H9 (cell line): ENCODE results near the gene MST1. TPM values are rescaled to one million over a fixed set of nuclear protein-coding genes. Genes with fewer than 3 reads are reported as not detected.

Experiments
- DNase-seq: peaks from one replicate; pipeline ENCODE4 v3.0.0-alpha.2; 2017
- H2AFZ ChIP-seq: one replicate; pipeline ENCODE4 v1.6.1; 2013; ENCODE audit warnings: mild to moderate bottlenecking, low read length, control low read depth, moderate library complexity
- H2AK5ac ChIP-seq: 2 replicates; pipeline ENCODE4 v1.6.1; 2013; ENCODE audit warnings: low read length, control low read depth, mixed read lengths; ENCODE audit not compliant: insufficient read length
- H2BK120ac ChIP-seq: one replicate; pipeline ENCODE4 v1.6.1; 2013; ENCODE audit warnings: low read depth, mild to moderate bottlenecking, low read length, control low read depth, inconsistent platforms; ENCODE audit not compliant: poor library complexity, severe bottlenecking
- H2BK12ac ChIP-seq: 2 replicates; pipeline ENCODE4 v1.6.1; 2013; ENCODE audit warnings: low read length, control low read depth, mixed read lengths, low read depth; ENCODE audit not compliant: insufficient read length
- H2BK15ac ChIP-seq: 2 replicates; pipeline ENCODE4 v1.6.1; 2013; ENCODE audit warnings: low read depth, low read length, control low read depth
- H2BK20ac ChIP-seq: one replicate; pipeline ENCODE4 v1.6.1; 2013; ENCODE audit warnings: low read depth, mild to moderate bottlenecking, low read length, control low read depth, inconsistent platforms; ENCODE audit not compliant: poor library complexity, severe bottlenecking
- H2BK5ac ChIP-seq: 2 replicates; pipeline ENCODE4 v1.6.1; 2013; ENCODE audit warnings: low read length, control low read depth, mixed read lengths; ENCODE audit not compliant: insufficient read length
- H3K14ac ChIP-seq: 2 replicates; pipeline ENCODE4 v1.6.1; 2013; ENCODE audit warnings: low read length, control low read depth; ENCODE audit not compliant: insufficient read depth
- H3K18ac ChIP-seq: 2 replicates; pipeline ENCODE4 v1.6.1; 2013; ENCODE audit warnings: low read depth, mild to moderate bottlenecking, mixed read lengths, low read length, control low read depth; ENCODE audit not compliant: insufficient read length
- H3K23ac ChIP-seq: 2 replicates; pipeline ENCODE4 v1.6.1; 2013; ENCODE audit warnings: low read length, control low read depth, mixed read lengths, low read depth; ENCODE audit not compliant: insufficient read length
- H3K23me2 ChIP-seq: 2 replicates; pipeline ENCODE4 v1.6.1; 2013; ENCODE audit warnings: low read depth, mild to moderate bottlenecking, mixed read lengths, low read length, control low read depth; ENCODE audit not compliant: insufficient read length, poor library complexity, severe bottlenecking
- H3K27ac ChIP-seq: 2 replicates; pipeline ENCODE4 v1.5.1; 2013; ENCODE audit warnings: low read length, control low read depth, mixed read lengths, low read depth; ENCODE audit not compliant: insufficient read length
- H3K27me3 ChIP-seq: 2 replicates; pipeline ENCODE4 v1.6.1; 2013; ENCODE audit warnings: low read length, control low read depth, inconsistent platforms; ENCODE audit not compliant: insufficient read depth
- H3K4ac ChIP-seq: 2 replicates; pipeline ENCODE4 v1.6.1; 2013; ENCODE audit warnings: low read depth, mild to moderate bottlenecking, control low read depth, inconsistent platforms, low read length, moderate library complexity
- H3K4me1 ChIP-seq: 2 replicates; pipeline ENCODE4 v1.6.1; 2013; ENCODE audit warnings: low read length, control low read depth, inconsistent platforms; ENCODE audit not compliant: insufficient read depth
- H3K4me2 ChIP-seq: 2 replicates; pipeline ENCODE4 v1.6.1; 2013; ENCODE audit warnings: low read length, control low read depth, mixed read lengths; ENCODE audit not compliant: insufficient read length, insufficient read depth
- H3K56ac ChIP-seq: 2 replicates; pipeline ENCODE4 v1.6.1; 2013; ENCODE audit warnings: low read depth, mild to moderate bottlenecking, mixed read lengths, low read length, control low read depth; ENCODE audit not compliant: insufficient read length
- H3K79me1 ChIP-seq: 2 replicates; pipeline ENCODE4 v1.6.1; 2013; ENCODE audit warnings: low read depth, mild to moderate bottlenecking, moderate library complexity, low read length, control low read depth, inconsistent platforms; ENCODE audit not compliant: insufficient read depth, poor library complexity, severe bottlenecking
- H3K79me2 ChIP-seq: 2 replicates; pipeline ENCODE4 v1.6.1; 2013; ENCODE audit warnings: low read length, control low read depth, inconsistent platforms; ENCODE audit not compliant: insufficient read depth
- H3K9ac ChIP-seq: 2 replicates; pipeline ENCODE4 v1.6.1; 2013; ENCODE audit warnings: low read length, control low read depth, mixed read lengths; ENCODE audit not compliant: insufficient read length; ENCODE audit errors: extremely low read depth
- H3K9me3 ChIP-seq: one replicate; pipeline ENCODE4 v1.6.1; 2013; ENCODE audit warnings: low read depth, low read length, inconsistent platforms; ENCODE audit not compliant: control insufficient read depth
- H3T11ph ChIP-seq: one replicate; pipeline ENCODE4 v1.6.1; 2013; ENCODE audit warnings: mild to moderate bottlenecking, low read length, control low read depth, inconsistent platforms
- H4K20me1 ChIP-seq: one replicate; pipeline ENCODE4 v1.6.1; 2013; ENCODE audit not compliant: control insufficient read depth, insufficient read length, insufficient read depth
- H4K5ac ChIP-seq: 2 replicates; pipeline ENCODE4 v1.6.1; 2013; ENCODE audit warnings: low read depth, mild to moderate bottlenecking, mixed read lengths, low read length, control low read depth; ENCODE audit not compliant: insufficient read length
- H4K8ac ChIP-seq: replicated peaks from 2 replicates; pipeline ENCODE4 v1.6.1; 2013; ENCODE audit warnings: low read length, control low read depth, mixed read lengths, low read depth; ENCODE audit not compliant: insufficient read length
- H4K91ac ChIP-seq: 2 replicates; pipeline ENCODE4 v1.6.1; 2013; ENCODE audit warnings: low read depth, mild to moderate bottlenecking, moderate library complexity, mixed read lengths, low read length, control low read depth; ENCODE audit not compliant: insufficient read length
- H3K27ac Mint-ChIP-seq, 3 experiments: 2 replicates in 2 of 3; 3 replicates in 1 of 3; pipeline ENCODE4 v1.8.0; 2020 to 2021; ENCODE audit warnings: mixed read lengths in 3 of 3, mild to moderate bottlenecking in 1 of 3, moderate library complexity in 1 of 3
- H3K27me3 Mint-ChIP-seq: 2 replicates; pipeline ENCODE4 v1.8.0; 2021; ENCODE audit warnings: low read depth, mild to moderate bottlenecking, moderate library complexity, mixed read lengths
- H3K36me3 Mint-ChIP-seq, 3 experiments: 2 replicates in 2 of 3; 3 replicates in 1 of 3; pipeline ENCODE4 v1.8.0; 2020 to 2021; ENCODE audit warnings: low read depth in 3 of 3, mixed read lengths in 3 of 3; ENCODE audit not compliant: insufficient read depth in 1 of 3
- H3K4me1 Mint-ChIP-seq, 2 experiments: 2 replicates each; pipeline ENCODE4 v1.8.0; 2020; ENCODE audit warnings: mixed read lengths in 2 of 2
- H3K4me3 Mint-ChIP-seq, 2 experiments: 2 replicates in 1 of 2; 3 replicates in 1 of 2; pipeline ENCODE4 v1.8.0; 2020 to 2021; ENCODE audit warnings: mild to moderate bottlenecking in 2 of 2, mixed read lengths in 2 of 2, moderate library complexity in 1 of 2
- H3K9me3 Mint-ChIP-seq, 2 experiments: 2 replicates in 1 of 2; 3 replicates in 1 of 2; pipeline ENCODE4 v1.8.0; 2020; ENCODE audit warnings: mild to moderate bottlenecking in 2 of 2, mixed read lengths in 2 of 2, moderate library complexity in 1 of 2
- CTCF ChIP-seq: fragments of 200-600 bp; sonication (generic); conservative IDR thresholded peaks from 3 replicates; pipeline ENCODE4 v1.8.0; 2021; ENCODE audit warnings: antibody characterized with exemption, mild to moderate bottlenecking
- WGBS: extraction: QIAGEN DNeasy Blood & Tissue Kit; methylation state at CpG from one replicate; pipeline ENCODE4 v1.1.7; 2013; ENCODE audit warnings: missing lambda C conversion rate, low lambda C conversion rate, mixed read lengths; ENCODE audit not compliant: insufficient read length; ENCODE audit errors: extremely low coverage; 5-methylcytosine and 5-hydroxymethylcytosine counted together
- total RNA-seq: library from RNA; stranded (reverse); gene quantifications from 2 replicates; pipeline ENCODE4 v1.2.1, GENCODE V29; 2021

The MST1 gene
- total RNA-seq, 1 experiment from 2014 or later: 8.9 TPM

- H2BK12ac ChIP-seq: no peak overlapping the region
- H2AK5ac ChIP-seq: no peak overlapping the region
- DNase-seq: no peak
- H2BK20ac ChIP-seq: no peak overlapping the region
- no peak overlapping the region for H3T11ph ChIP-seq
- H2BK15ac ChIP-seq: no peak overlapping the region
- H3K4me2 ChIP-seq: no peak overlapping the region
- no CpG with 5 or more reads among the region's 2 CpGs for WGBS
- Mint-ChIP-seq H3K27me3 (no peaks in the 10 kb centered on the region), H3K4me1 (no peaks in the 10 kb centered on the region), H3K27ac (peak overlapping the region in 2 of 3 experiments; percentile 11 to 66; a peak in 2 of 7 replicates), H3K36me3 (no peaks in the 10 kb centered on the region), H3K9me3 (no peaks in the 10 kb centered on the region), H3K4me3 (no peak overlapping the region)
- no peak overlapping the region for H3K4ac ChIP-seq
- no peak overlapping the region for H2BK120ac ChIP-seq
- H4K91ac ChIP-seq: no peak overlapping the region
- no peak overlapping the region for H4K5ac ChIP-seq
- no peaks in the 10 kb centered on the region for H3K4me1 ChIP-seq
- no peak overlapping the region for H3K56ac ChIP-seq
- no peak for TF ChIP-seq CTCF
- no peaks in the 10 kb centered on the region for H3K79me1 ChIP-seq
- no peak overlapping the region for H3K23ac ChIP-seq
- no peaks in the 10 kb centered on the region for H3K9me3 ChIP-seq
- H3K14ac ChIP-seq: no peak overlapping the region
- H3K27ac ChIP-seq: no peak overlapping the region
- H2BK5ac ChIP-seq: no peak overlapping the region
- no peaks in the 10 kb centered on the region for H4K20me1 ChIP-seq
- no peaks in the 10 kb centered on the region for H3K79me2 ChIP-seq
- H2AFZ ChIP-seq: no peak overlapping the region
- H3K23me2 ChIP-seq: no peaks in the 10 kb centered on the region
- peak overlapping the region; percentile 5 for H3K9ac ChIP-seq
- H4K8ac ChIP-seq: no peak overlapping the region
- no peaks in the 10 kb centered on the region for H3K27me3 ChIP-seq
- H3K18ac ChIP-seq: no peak overlapping the region
Measured at GRCh38 chr3:49658711-49659110, 30.6 kb downstream of the MST1 start.
